ENCODE results near the gene RNF123. TPM values are rescaled to one million over a fixed set of nuclear protein-coding genes. Genes with fewer than 3 reads are reported as not detected.

Gene RNF123
- total and polyA plus RNA-seq, 10 of the 15 experiments (the other 5 are each of a cell fraction or from before 2014, with no cell fraction given): 4.2 to 31.5 (median 17.6) TPM

GRCh38 chr3:49647741-49648140 is 41.6 kb upstream of the RNF123 start:
- H2AFZ ChIP-seq (ENCODE audit: control insufficient read depth, low read depth, low read length): no peak overlapping the region
- in situ Hi-C loops (cut with MboI) (no loop called here), intact Hi-C loops (cut with micrococcal nuclease; ENCODE audit: unreplicated experiment) (no loop called here)
- H3K9ac ChIP-seq (ENCODE audit: control insufficient read depth, insufficient read depth, low read length): no peak overlapping the region
- WGBS (ENCODE audit: insufficient coverage, insufficient replicate concordance, low lambda C conversion rate, missing lambda C conversion rate): 40% methylated on average over 2 of the region's 2 CpGs
- DNase-seq (ENCODE audit: low read depth, low spot score): no peak
- H3K4me3 ChIP-seq: no peak overlapping the region
- H4K20me1 ChIP-seq (ENCODE audit: control insufficient read depth, insufficient read depth): no peaks in the 10 kb centered on the region
- H3K27ac ChIP-seq (ENCODE audit: control insufficient read depth, insufficient read depth): no peak overlapping the region
- ChIA-PET POLR2A (no interaction called here), SMC1A (ENCODE audit: uncharacterized antibody, unreplicated experiment) (no interaction called here), CTCF (no interaction called here), RAD21 (ENCODE audit: unreplicated experiment) (interaction anchor here (1.9 kb wide), 1 partner anchor 108 kb away, joined by 4 read pairs; no protein-coding TSS in a partner anchor)
- no peak for FAIRE-seq
- H3K4me2 ChIP-seq (ENCODE audit: control insufficient read depth, insufficient read depth): no peak overlapping the region
- H3K27me3 ChIP-seq (replicated peaks in 1 of 2; ENCODE audit: control insufficient read depth in 2 of 2, insufficient read depth in 2 of 2, low read length in 1 of 2): no peaks in the 10 kb centered on the region
- H3K9me3 ChIP-seq (replicated peaks; ENCODE audit: control insufficient read depth, insufficient read depth, low read length): no peaks in the 10 kb centered on the region
- no peak for ATAC-seq
- BruUV-seq (replicated peaks): no TSS peak
- H3K4me1 ChIP-seq (ENCODE audit: control insufficient read depth, insufficient read depth, low read length): peaks cover 15% of the 10 kb centered on the region
- no peaks in the 10 kb centered on the region for H3K36me3 ChIP-seq (ENCODE audit: control insufficient read depth in 2 of 2, insufficient read depth in 2 of 2, low read length in 1 of 2)
- TF ChIP-seq SMAD1 (IDR thresholded peaks at IDR 0.05; ENCODE audit: low read depth, partially characterized antibody): no peak
- TF ChIP-seq DPF2 (IDR thresholded peaks at IDR 0.05): no peak
- no peak for TF ChIP-seq STAT1 (conservative IDR thresholded peaks at IDR 0.05)
- TF ChIP-seq CREB1 (IDR thresholded peaks at IDR 0.05; ENCODE audit: low read depth): no peak
- TF ChIP-seq ATF2 (IDR thresholded peaks at IDR 0.05; ENCODE audit: low read length): no peak
- no peak for TF ChIP-seq SREBF1 (IDR thresholded peaks at IDR 0.05; ENCODE audit: low read length)
- no peak for TF ChIP-seq SKIL (IDR thresholded peaks at IDR 0.05; ENCODE audit: low read depth, poor library complexity, severe bottlenecking)
- no peak for TF ChIP-seq HSF1 (IDR thresholded peaks at IDR 0.05; ENCODE audit: low read depth, low read length)
- no peak for TF ChIP-seq TCF7 (IDR thresholded peaks at IDR 0.05; ENCODE audit: borderline replicate concordance)
- no peak for TF ChIP-seq PKNOX1 (IDR thresholded peaks at IDR 0.05)
- no peak for TF ChIP-seq PAX8 (IDR thresholded peaks at IDR 0.05)
- no peak for TF ChIP-seq POLR2AphosphoS5 (IDR thresholded peaks at IDR 0.05; ENCODE audit: low read length)
- no peak for TF ChIP-seq ETV6 (conservative IDR thresholded peaks at IDR 0.05 in 1 of 2, IDR thresholded peaks at IDR 0.05 in 1 of 2; ENCODE audit: borderline replicate concordance in 1 of 2, low read depth in 1 of 2)
- TF ChIP-seq MEF2B (IDR thresholded peaks at IDR 0.05; ENCODE audit: partially characterized antibody, poor library complexity, severe bottlenecking): no peak
- no peak for TF ChIP-seq KLF5 (IDR thresholded peaks at IDR 0.05; ENCODE audit: partially characterized antibody)
- no peak for TF ChIP-seq RB1 (IDR thresholded peaks at IDR 0.05; ENCODE audit: borderline replicate concordance)
- H3K79me2 ChIP-seq (ENCODE audit: control insufficient read depth, insufficient read depth, low read length): no peaks in the 10 kb centered on the region
